GM23338 (cell line): ENCODE results near the gene CDK2. TPM values are rescaled to one million over a fixed set of nuclear protein-coding genes. Genes with fewer than 3 reads are reported as not detected.

Experiments
- ATAC-seq: fragments of 200-7000 bp; cut with Tn5 transposase; 3 replicates; pipeline ENCODE4 v1.9.1; 2020
- DNase-seq: peaks from one replicate; pipeline ENCODE4 v3.0.0-alpha.2; 2015; ENCODE audit warnings: low spot score
- H2AFZ ChIP-seq: fragments of 200-600 bp; sonication (generic); 2 replicates; pipeline ENCODE4 v1.8.0; 2016; ENCODE audit warnings: antibody characterized with exemption, mild to moderate bottlenecking, moderate library complexity
- H3F3A ChIP-seq: fragments of 200-600 bp; sonication (generic); replicated peaks from 2 replicates; pipeline ENCODE4 v1.8.0; 2017; ENCODE audit warnings: antibody characterized with exemption, mixed run types, low read depth
- H3K27ac ChIP-seq: fragments of 200-600 bp; sonication (generic); 2 replicates; pipeline ENCODE4 v1.6.1; 2016; ENCODE audit warnings: low read depth
- H3K27me3 ChIP-seq: fragments of 200-600 bp; sonication (generic); 2 replicates; pipeline ENCODE4 v1.8.0; 2016; ENCODE audit warnings: mild to moderate bottlenecking, mixed run types, moderate library complexity; ENCODE audit not compliant: insufficient read depth
- H3K36me3 ChIP-seq: fragments of 200-600 bp; sonication (generic); 2 replicates; pipeline ENCODE4 v1.8.0; 2016; ENCODE audit warnings: mild to moderate bottlenecking; ENCODE audit not compliant: insufficient read depth
- H3K4me1 ChIP-seq: fragments of 200-600 bp; sonication (generic); 2 replicates; pipeline ENCODE4 v1.8.0; 2016; ENCODE audit warnings: mild to moderate bottlenecking, moderate library complexity; ENCODE audit not compliant: insufficient read depth
- H3K4me2 ChIP-seq: fragments of 200-600 bp; sonication (generic); 2 replicates; pipeline ENCODE4 v1.7.1; 2017; ENCODE audit warnings: mixed run types
- H3K4me3 ChIP-seq: fragments of 200-600 bp; sonication (generic); 2 replicates; pipeline ENCODE4 v1.6.1; 2016; ENCODE audit warnings: mixed run types
- H3K79me2 ChIP-seq: fragments of 200-600 bp; sonication (generic); replicated peaks from 2 replicates; pipeline ENCODE4 v1.8.0; 2017; ENCODE audit warnings: mild to moderate bottlenecking; ENCODE audit not compliant: insufficient read depth
- H3K9me2 ChIP-seq: fragments of 200-600 bp; sonication (generic); 2 replicates; pipeline ENCODE4 v1.8.0; 2017; ENCODE audit not compliant: insufficient read depth
- H4K20me1 ChIP-seq: fragments of 200-600 bp; sonication (generic); replicated peaks from 2 replicates; pipeline ENCODE4 v1.8.0; 2017; ENCODE audit warnings: mild to moderate bottlenecking; ENCODE audit not compliant: insufficient read depth
- H3K27ac Mint-ChIP-seq: 2 replicates; pipeline ENCODE4 v1.8.0; 2020; ENCODE audit warnings: inconsistent platforms, mild to moderate bottlenecking, moderate library complexity, mixed read lengths
- H3K27me3 Mint-ChIP-seq: 3 replicates; pipeline ENCODE4 v1.8.0; 2022; ENCODE audit warnings: low read depth, mild to moderate bottlenecking, moderate library complexity, mixed read lengths, inconsistent platforms; ENCODE audit not compliant: insufficient read depth, poor library complexity
- H3K36me3 Mint-ChIP-seq: 3 replicates; pipeline ENCODE4 v1.8.0; 2021; ENCODE audit warnings: low read depth, mild to moderate bottlenecking, inconsistent platforms, moderate library complexity, mixed read lengths
- H3K4me1 Mint-ChIP-seq: 3 replicates; pipeline ENCODE4 v1.8.0; 2020; ENCODE audit warnings: mild to moderate bottlenecking, inconsistent platforms, mixed read lengths
- H3K4me3 Mint-ChIP-seq: 3 replicates; pipeline ENCODE4 v1.8.0; 2021; ENCODE audit warnings: moderate library complexity, mild to moderate bottlenecking, inconsistent platforms, mixed read lengths
- H3K9me3 Mint-ChIP-seq: 3 replicates; pipeline ENCODE4 v1.8.0; 2020; ENCODE audit warnings: moderate library complexity, mild to moderate bottlenecking, inconsistent platforms, mixed read lengths
- CREB1 ChIP-seq: fragments of 250-450 bp; sonication (Bioruptor Pico); IDR thresholded peaks from 2 replicates; pipeline ENCODE4 v1.5.0; 2020; ENCODE audit warnings: low read depth, mild to moderate bottlenecking, moderate library complexity
- CTCF ChIP-seq, 2 experiments: fragments of 200-600 bp in 1 of 2; sonication (generic) in 1 of 2; conservative IDR thresholded peaks; 2 replicates each; pipeline versions ENCODE4 v1.5.1 to v1.6.1; 2016 to 2017; ENCODE audit warnings: antibody characterized with exemption in 2 of 2, low read depth in 2 of 2, mild to moderate bottlenecking in 2 of 2, moderate library complexity in 1 of 2
- ETS1 ChIP-seq: IDR thresholded peaks from 2 replicates; pipeline ENCODE4 v1.6.1; 2016; ENCODE audit warnings: antibody characterized with exemption
- EZH2 ChIP-seq: fragments of 200-600 bp; sonication (generic); IDR thresholded peaks from one replicate; pipeline ENCODE4 v1.8.0; 2017; ENCODE audit warnings: antibody characterized with exemption, mild to moderate bottlenecking, low read depth; ENCODE audit not compliant: unreplicated experiment
- EZH2phosphoT487 ChIP-seq: fragments of 200-600 bp; sonication (generic); IDR thresholded peaks from one replicate; pipeline ENCODE4 v1.8.1; 2018; ENCODE audit warnings: antibody characterized with exemption; ENCODE audit not compliant: unreplicated experiment
- JUNB ChIP-seq: IDR thresholded peaks from one replicate; pipeline ENCODE4 v1.6.1; 2016; ENCODE audit warnings: antibody characterized with exemption; ENCODE audit not compliant: unreplicated experiment
- NANOG ChIP-seq: IDR thresholded peaks from 2 replicates; pipeline ENCODE4 v1.6.1; 2016; ENCODE audit warnings: antibody characterized with exemption, borderline replicate concordance
- POLR2AphosphoS5 ChIP-seq: IDR thresholded peaks from 2 replicates; pipeline ENCODE4 v1.6.1; 2016; ENCODE audit warnings: antibody characterized with exemption, low read depth
- REST ChIP-seq: IDR thresholded peaks from one replicate; pipeline ENCODE4 v1.6.1; 2018; ENCODE audit warnings: antibody characterized with exemption; ENCODE audit not compliant: unreplicated experiment
- STAT1 ChIP-seq: IDR thresholded peaks from one replicate; pipeline ENCODE4 v1.6.1; 2016; ENCODE audit warnings: antibody characterized with exemption; ENCODE audit not compliant: unreplicated experiment
- ZNF114 ChIP-seq: fragments of 250-450 bp; sonication (Bioruptor Pico); IDR thresholded peaks from 2 replicates; pipeline ENCODE4 v1.5.0; 2020; ENCODE audit warnings: mild to moderate bottlenecking, moderate library complexity
- ZNF331 ChIP-seq: fragments of 250-450 bp; sonication (Bioruptor Pico); IDR thresholded peaks from 2 replicates; pipeline ENCODE4 v1.5.0; 2020; ENCODE audit warnings: low read depth, mild to moderate bottlenecking, moderate library complexity
- polyA plus RNA-seq: library from polyadenylated mRNA; unstranded; fragments of >200 nt; fragmentation: Nextera tagmentation; extraction: Ambion mirVana; gene quantifications from 2 replicates; pipeline ENCODE4 v1.2.1, GENCODE V29; 2016
- total RNA-seq: library from RNA; depleted of rRNA; stranded (reverse); fragments of >200 nt; shearing (Covaris generic); gene quantifications from 2 replicates; pipeline ENCODE4 v1.2.3, GENCODE V29; 2014

The CDK2 gene
- total and polyA plus RNA-seq, 2 experiments from 2014 or later: 15.2 to 31.0 TPM

- H3K9me3 Mint-ChIP-seq: no peaks in the 10 kb centered on the region
- Histone ChIP-seq H4K20me1 (peaks cover 15% of the 10 kb centered on the region), H3K36me3 (no peaks in the 10 kb centered on the region), H3F3A (no peaks in the 10 kb centered on the region; the same call in 1 of the 2 replicates), H3K27me3 (no peaks in the 10 kb centered on the region), H2AFZ (peak overlapping the region; percentile 1), H3K4me3 (peak overlapping the region; percentile 62), H3K9me2 (no peaks in the 10 kb centered on the region), H3K27ac (peak overlapping the region; percentile 81), H3K79me2 (peaks cover 48% of the 10 kb centered on the region), H3K4me1 (peaks cover 8% of the 10 kb centered on the region), H3K4me2 (peak overlapping the region; percentile 79)
- ATAC-seq (peak; percentile 59), DNase-seq (peak; percentile 79)
- no peak overlapping the region for H3K27ac Mint-ChIP-seq
- H3K4me3 Mint-ChIP-seq: no peak overlapping the region
- peaks cover 8% of the 10 kb centered on the region for H3K4me1 Mint-ChIP-seq
- peaks cover 26% of the 10 kb centered on the region for H3K36me3 Mint-ChIP-seq
- TF ChIP-seq JUNB: no peak
- H3K27me3 Mint-ChIP-seq: no peaks in the 10 kb centered on the region
These were observed 7.7 kb downstream of the CDK2 start for GRCh38 chr12:55974308-55974730.

- Mint-ChIP-seq H3K36me3 (peaks cover 24% of the 10 kb centered on the region), H3K9me3 (no peaks in the 10 kb centered on the region), H3K4me1 (peaks cover 5% of the 10 kb centered on the region; the same call in 2 of the 3 replicates), H3K27ac (no peak overlapping the region), H3K27me3 (no peaks in the 10 kb centered on the region), H3K4me3 (no peak overlapping the region; the same call in 2 of the 3 replicates)
- Histone ChIP-seq H3K79me2 (peaks cover 59% of the 10 kb centered on the region), H3K4me3 (no peak overlapping the region), H3K4me1 (no peaks in the 10 kb centered on the region), H3K9me2 (no peaks in the 10 kb centered on the region), H3F3A (peaks cover 7% of the 10 kb centered on the region; the same call in 1 of the 2 replicates), H3K36me3 (0 out of 2 replicates have a peak, but pooled peaks cover 6% of the 10 kb centered on the region), H3K27ac (no peak overlapping the region), H3K4me2 (no peak overlapping the region), H2AFZ (no peak overlapping the region), H3K27me3 (no peaks in the 10 kb centered on the region), H4K20me1 (peaks cover 15% of the 10 kb centered on the region)
- ATAC-seq (no peak), DNase-seq (no peak)
- TF ChIP-seq CTCF (conservative IDR thresholded peaks at IDR 0.05; ENCODE audit: low read depth in 2 of 2) (no peak), POLR2AphosphoS5 (no peak), EZH2phosphoT487 (no peak), STAT1 (no peak), REST (no peak), JUNB (no peak), ZNF114 (CRISPR knock-in tag) (no peak), CREB1 (CRISPR knock-in tag) (no peak), ZNF331 (CRISPR knock-in tag) (no peak), EZH2 (no peak), NANOG (no peak), ETS1 (no peak)
These were observed 11.8 kb downstream of the CDK2 start for GRCh38 chr12:55978393-55978792.
